Measurements from ENCODE around the gene ARL4A. TPM values are rescaled to one million over a fixed set of nuclear protein-coding genes. Genes with fewer than 3 reads are reported as not detected.

The ARL4A gene
- total and polyA plus RNA-seq, 9 of the 15 experiments (the other 6 are each of a cell fraction or from before 2014, with no cell fraction given): 118 to 688 (median 172) TPM

- TF ChIP-seq ZBTB11 (CRISPR knock-in tag; IDR thresholded peaks at IDR 0.05) (no peak), ZNF282 (CRISPR knock-in tag; IDR thresholded peaks at IDR 0.05) (no peak), ELF2 (CRISPR knock-in tag; IDR thresholded peaks at IDR 0.05) (no peak), HMG20A (CRISPR knock-in tag; conservative IDR thresholded peaks at IDR 0.05) (no peak)
These were observed 23.7 kb downstream of the ARL4A start (continued) for GRCh38 chr7:12711124-12711523.

- CTCF ChIA-PET (ENCODE audit: low intra/inter-chr PET ratio): no interaction called here
- Histone ChIP-seq H3K4me3 (no peak overlapping the region), H3K27ac (ENCODE audit: extremely low read depth, low read depth, low read length) (peak overlapping the region; percentile 98), H4K20me1 (replicated peaks; ENCODE audit: control insufficient read depth, insufficient read depth, low read length) (no peaks in the 10 kb centered on the region), H3K9me3 (replicated peaks; ENCODE audit: control insufficient read depth, insufficient read depth, low read depth, low read length) (no peaks in the 10 kb centered on the region), H3K27me3 (ENCODE audit: control insufficient read depth in 2 of 2, insufficient read depth in 2 of 2, low read length in 2 of 2) (no peaks in the 10 kb centered on the region), H3K9me1 (ENCODE audit: control insufficient read depth, insufficient read depth, low read length) (no peaks in the 10 kb centered on the region), H3K4me1 (replicated peaks in 1 of 2; ENCODE audit: control insufficient read depth in 2 of 2, insufficient read depth in 2 of 2, low read length in 2 of 2) (peaks cover 4 to 35% of the 10 kb centered on the region in 2 experiments; a peak in 4 of 5 replicates), H3K79me2 (ENCODE audit: control insufficient read depth, insufficient read depth, low read length) (peaks cover 48% of the 10 kb centered on the region), H2AFZ (ENCODE audit: low read depth, low read length) (peak overlapping the region; percentile 50), H3K4me2 (ENCODE audit: insufficient read depth, low read length) (peak overlapping the region; percentile 50), H3K36me3 (ENCODE audit: control insufficient read depth, insufficient read depth, low read length) (no peaks in the 10 kb centered on the region; the same call in 2 of the 3 replicates), H3K9ac (ENCODE audit: insufficient read depth in 1 of 2, low read depth in 2 of 2, low read length in 2 of 2) (peak overlapping the region in 1 of 2 experiments; percentile 96; a peak in 2 of 4 replicates)
- 15% methylated on average over 2 of the region's 2 CpGs for WGBS (ENCODE audit: insufficient coverage, low coverage, missing lambda C conversion rate)
- ATAC-seq (no peak), DNase-seq (ENCODE audit: extremely low read depth in 1 of 4, low spot score in 3 of 4) (peak in 1 of 4 experiments; percentile 33), FAIRE-seq (no peak)
- intact Hi-C loops (cut with micrococcal nuclease) (no loop called here), in situ Hi-C loops (cut with MboI) (loop anchor here (25.0 kb wide), 1 partner anchor 1275 kb away; the partner anchor contains the start of gene ETV1)
- POLR2A ChIA-PET: interaction anchor here (1.9 kb wide), 1 partner anchor 25 kb away, joined by 8 read pairs; the partner anchor contains the start of gene ARL4A
- no TSS peak for BruUV-seq (replicated peaks)
- TF ChIP-seq SMAD4 (CRISPR knock-in tag; conservative IDR thresholded peaks at IDR 0.05) (0 out of 2 replicates have a peak, but pooled peaks have one; percentile 20), NFIC (IDR thresholded peaks at IDR 0.05) (no peak), GABPB2 (CRISPR knock-in tag; conservative IDR thresholded peaks at IDR 0.05) (no peak), ZNF764 (CRISPR knock-in tag; IDR thresholded peaks at IDR 0.05; ENCODE audit: low read depth) (no peak), HNRNPK (IDR thresholded peaks at IDR 0.05; ENCODE audit: low read depth, low read length, poor library complexity, severe bottlenecking) (no peak), ZNF592 (IDR thresholded peaks at IDR 0.05) (peak; percentile 40; the same call in 1 of the 2 replicates), ZNF311 (CRISPR knock-in tag; IDR thresholded peaks at IDR 0.05) (peak; percentile 47; the same call in 1 of the 2 replicates), ZNF507 (tag; conservative IDR thresholded peaks at IDR 0.05) (no peak), NCOA6 (IDR thresholded peaks at IDR 0.05) (no peak)
These were observed 24.8 kb downstream of the ARL4A start for GRCh38 chr7:12712236-12712635.
